Measurements from ENCODE around the gene ZNF764. TPM values are rescaled to one million over a fixed set of nuclear protein-coding genes. Genes with fewer than 3 reads are reported as not detected.

Gene ZNF764
- total and polyA plus RNA-seq, 9 of the 15 experiments (the other 6 are each of a cell fraction or from before 2014, with no cell fraction given) = 0.69 to 10.1 (median 4.1) TPM

DNA sequence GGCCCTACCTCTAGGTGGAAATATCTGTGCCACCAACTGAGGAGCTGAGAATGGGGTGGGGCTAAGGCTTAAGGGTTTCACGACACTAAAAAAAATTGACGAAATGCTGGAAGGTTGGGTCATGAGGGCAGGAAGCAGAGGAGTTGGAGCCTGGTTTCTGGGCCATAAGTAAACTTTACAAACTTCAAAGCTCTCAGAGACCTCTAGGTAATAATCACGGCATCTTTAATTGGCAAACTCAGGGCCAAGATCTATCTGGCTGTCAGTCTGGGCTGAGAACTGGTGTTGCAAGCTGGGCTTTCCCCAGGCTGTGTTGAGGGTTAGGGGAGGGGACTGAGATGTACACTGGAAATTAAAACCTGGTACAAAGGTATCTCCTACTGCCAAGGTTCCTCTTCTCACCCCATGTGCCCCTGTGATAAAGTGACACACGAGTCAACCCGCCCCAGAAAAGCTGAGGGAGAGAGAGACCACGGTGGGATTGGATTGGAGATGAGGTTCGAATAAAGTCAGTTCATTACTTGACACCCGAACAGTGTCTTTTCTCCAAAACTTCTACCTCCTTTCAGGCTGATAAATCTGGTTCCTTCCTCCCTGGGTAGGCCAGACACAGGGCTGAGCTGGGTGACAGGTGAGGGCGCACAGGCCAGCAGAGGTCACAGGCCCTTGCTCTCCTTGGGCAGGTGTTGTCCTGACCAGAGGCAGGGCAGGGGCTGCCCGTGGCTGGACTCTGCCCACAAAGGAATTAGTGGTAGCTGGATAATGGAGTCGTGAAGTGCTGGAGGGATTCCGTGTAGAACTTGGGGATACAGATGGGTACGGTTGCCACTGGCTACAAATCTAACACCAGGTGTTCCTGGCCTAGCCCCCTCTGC is 27.8 kb downstream of the ZNF764 start:
- in situ Hi-C loops (cut with MboI) = no loop called here

More for the DNA sequence above, 27.8 kb downstream of the ZNF764 start:
- Histone ChIP-seq H3K9ac (ENCODE audit: insufficient read depth in 1 of 2, low read depth in 2 of 2, low read length in 2 of 2) (peak overlapping the region in 1 of 2 experiments; percentile 72; a peak in 1 of 4 replicates), H3K4me2 (ENCODE audit: insufficient read depth, low read length) (no peak overlapping the region), H2AFZ (ENCODE audit: low read depth, low read length) (no peak overlapping the region), H3K36me3 (ENCODE audit: control insufficient read depth, insufficient read depth, low read length) (peaks cover 5% of the 10 kb centered on the region; the same call in 2 of the 3 replicates), H3K4me1 (replicated peaks in 1 of 2; ENCODE audit: control insufficient read depth in 2 of 2, insufficient read depth in 2 of 2, low read length in 2 of 2) (peaks cover 27 to 72% of the 10 kb centered on the region in 2 experiments; a peak in 4 of 5 replicates), H3K27me3 (ENCODE audit: control insufficient read depth in 2 of 2, insufficient read depth in 2 of 2, low read length in 2 of 2) (no peaks in the 10 kb centered on the region), H4K20me1 (replicated peaks; ENCODE audit: control insufficient read depth, insufficient read depth, low read length) (no peaks in the 10 kb centered on the region), H3K4me3 (no peak overlapping the region), H3K9me1 (ENCODE audit: control insufficient read depth, insufficient read depth, low read length) (no peaks in the 10 kb centered on the region), H3K27ac (ENCODE audit: extremely low read depth, low read depth, low read length) (no peak overlapping the region), H3K79me2 (ENCODE audit: control insufficient read depth, insufficient read depth, low read length) (peaks cover 29% of the 10 kb centered on the region), H3K9me3 (replicated peaks; ENCODE audit: control insufficient read depth, insufficient read depth, low read depth, low read length) (no peaks in the 10 kb centered on the region)
- TF ChIP-seq POLR2H (tag; IDR thresholded peaks at IDR 0.05; ENCODE audit: low read depth) (no peak), NFRKB (IDR thresholded peaks at IDR 0.05; ENCODE audit: low read depth) (no peak), CXXC5 (CRISPR knock-in tag; IDR thresholded peaks at IDR 0.05) (no peak), SAP30 (IDR thresholded peaks at IDR 0.05; ENCODE audit: borderline replicate concordance, insufficient read depth, low read depth, low read length, poor library complexity, severe bottlenecking) (no peak), PTRF (tag; IDR thresholded peaks at IDR 0.05) (no peak), NR2C2 (CRISPR knock-in tag; IDR thresholded peaks at IDR 0.05) (no peak), NR2C2 (tag; IDR thresholded peaks at IDR 0.05) (no peak), SMAD4 (CRISPR knock-in tag; conservative IDR thresholded peaks at IDR 0.05) (no peak), STAT6 (CRISPR knock-in tag; IDR thresholded peaks at IDR 0.05) (no peak)
- TF ChIP-seq, protein P1, sequence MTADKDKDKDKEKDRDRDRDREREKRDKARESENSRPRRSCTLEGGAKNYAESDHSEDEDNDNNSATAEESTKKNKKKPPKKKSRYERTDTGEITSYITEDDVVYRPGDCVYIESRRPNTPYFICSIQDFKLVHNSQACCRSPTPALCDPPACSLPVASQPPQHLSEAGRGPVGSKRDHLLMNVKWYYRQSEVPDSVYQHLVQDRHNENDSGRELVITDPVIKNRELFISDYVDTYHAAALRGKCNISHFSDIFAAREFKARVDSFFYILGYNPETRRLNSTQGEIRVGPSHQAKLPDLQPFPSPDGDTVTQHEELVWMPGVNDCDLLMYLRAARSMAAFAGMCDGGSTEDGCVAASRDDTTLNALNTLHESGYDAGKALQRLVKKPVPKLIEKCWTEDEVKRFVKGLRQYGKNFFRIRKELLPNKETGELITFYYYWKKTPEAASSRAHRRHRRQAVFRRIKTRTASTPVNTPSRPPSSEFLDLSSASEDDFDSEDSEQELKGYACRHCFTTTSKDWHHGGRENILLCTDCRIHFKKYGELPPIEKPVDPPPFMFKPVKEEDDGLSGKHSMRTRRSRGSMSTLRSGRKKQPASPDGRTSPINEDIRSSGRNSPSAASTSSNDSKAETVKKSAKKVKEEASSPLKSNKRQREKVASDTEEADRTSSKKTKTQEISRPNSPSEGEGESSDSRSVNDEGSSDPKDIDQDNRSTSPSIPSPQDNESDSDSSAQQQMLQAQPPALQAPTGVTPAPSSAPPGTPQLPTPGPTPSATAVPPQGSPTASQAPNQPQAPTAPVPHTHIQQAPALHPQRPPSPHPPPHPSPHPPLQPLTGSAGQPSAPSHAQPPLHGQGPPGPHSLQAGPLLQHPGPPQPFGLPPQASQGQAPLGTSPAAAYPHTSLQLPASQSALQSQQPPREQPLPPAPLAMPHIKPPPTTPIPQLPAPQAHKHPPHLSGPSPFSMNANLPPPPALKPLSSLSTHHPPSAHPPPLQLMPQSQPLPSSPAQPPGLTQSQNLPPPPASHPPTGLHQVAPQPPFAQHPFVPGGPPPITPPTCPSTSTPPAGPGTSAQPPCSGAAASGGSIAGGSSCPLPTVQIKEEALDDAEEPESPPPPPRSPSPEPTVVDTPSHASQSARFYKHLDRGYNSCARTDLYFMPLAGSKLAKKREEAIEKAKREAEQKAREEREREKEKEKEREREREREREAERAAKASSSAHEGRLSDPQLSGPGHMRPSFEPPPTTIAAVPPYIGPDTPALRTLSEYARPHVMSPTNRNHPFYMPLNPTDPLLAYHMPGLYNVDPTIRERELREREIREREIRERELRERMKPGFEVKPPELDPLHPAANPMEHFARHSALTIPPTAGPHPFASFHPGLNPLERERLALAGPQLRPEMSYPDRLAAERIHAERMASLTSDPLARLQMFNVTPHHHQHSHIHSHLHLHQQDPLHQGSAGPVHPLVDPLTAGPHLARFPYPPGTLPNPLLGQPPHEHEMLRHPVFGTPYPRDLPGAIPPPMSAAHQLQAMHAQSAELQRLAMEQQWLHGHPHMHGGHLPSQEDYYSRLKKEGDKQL (CRISPR knock-in tag; IDR thresholded peaks at IDR 0.05; ENCODE audit: borderline replicate concordance) = no peak
- CTCF ChIA-PET (ENCODE audit: low intra/inter-chr PET ratio) = no interaction called here
- ATAC-seq = no peak
- no TSS peak for BruUV-seq (replicated peaks)
- no peak for DNase-seq (ENCODE audit: extremely low read depth in 1 of 4, low spot score in 3 of 4)
- POLR2A ChIA-PET = interaction anchor here (0.5 to 1.1 kb wide), 4 partner anchors 22 to 148 kb away, joined by 3 to 4 read pairs (median 4); partner anchors contain the start of gene SEPTIN1
- intact Hi-C loops (cut with micrococcal nuclease) = loop anchor here (10.0 kb wide), 1 partner anchor 164 kb away; the partner anchor contains the start of gene SRCAP
- no peak for FAIRE-seq
- 56% methylated on average over 13 of the region's 13 CpGs for WGBS (ENCODE audit: insufficient coverage, low coverage, missing lambda C conversion rate)

Data from K562 (cell line).